ENCODE measurements around the gene GPR132.

- TF ChIP-seq EP300 (IDR thresholded peaks at IDR 0.05; ENCODE audit: low read depth): no peak
- TF ChIP-seq POLR2AphosphoS5 (IDR thresholded peaks at IDR 0.05): no peak
- TF ChIP-seq, protein P1, sequence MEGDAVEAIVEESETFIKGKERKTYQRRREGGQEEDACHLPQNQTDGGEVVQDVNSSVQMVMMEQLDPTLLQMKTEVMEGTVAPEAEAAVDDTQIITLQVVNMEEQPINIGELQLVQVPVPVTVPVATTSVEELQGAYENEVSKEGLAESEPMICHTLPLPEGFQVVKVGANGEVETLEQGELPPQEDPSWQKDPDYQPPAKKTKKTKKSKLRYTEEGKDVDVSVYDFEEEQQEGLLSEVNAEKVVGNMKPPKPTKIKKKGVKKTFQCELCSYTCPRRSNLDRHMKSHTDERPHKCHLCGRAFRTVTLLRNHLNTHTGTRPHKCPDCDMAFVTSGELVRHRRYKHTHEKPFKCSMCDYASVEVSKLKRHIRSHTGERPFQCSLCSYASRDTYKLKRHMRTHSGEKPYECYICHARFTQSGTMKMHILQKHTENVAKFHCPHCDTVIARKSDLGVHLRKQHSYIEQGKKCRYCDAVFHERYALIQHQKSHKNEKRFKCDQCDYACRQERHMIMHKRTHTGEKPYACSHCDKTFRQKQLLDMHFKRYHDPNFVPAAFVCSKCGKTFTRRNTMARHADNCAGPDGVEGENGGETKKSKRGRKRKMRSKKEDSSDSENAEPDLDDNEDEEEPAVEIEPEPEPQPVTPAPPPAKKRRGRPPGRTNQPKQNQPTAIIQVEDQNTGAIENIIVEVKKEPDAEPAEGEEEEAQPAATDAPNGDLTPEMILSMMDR (IDR thresholded peaks at IDR 0.05): no peak
These were observed 7.9 kb upstream of the GPR132 start for GRCh38 chr14:105072892-105073719.
